Pancreas (tissue), 10 donors: ENCODE measurements around the gene GLO1. TPM values are rescaled to one million over a fixed set of nuclear protein-coding genes. Genes with fewer than 3 reads are reported as not detected.

ENCODE experiments used
- ATAC-seq, 4 donors: fragments of 200-7000 bp; cut with Tn5 transposase; one replicate each; pipeline versions ENCODE4 v1.8.0 to v1.9.1; 2020; ENCODE audit warnings: mild to moderate bottlenecking in 4 of 4, moderate library complexity in 4 of 4
- DNase-seq, 6 donors: peaks; one replicate each; pipeline ENCODE4 v3.0.0-alpha.2; 2020
- FAIRE-seq: peaks from 2 replicates; lab custom pipeline; 2012; peaks lifted over from hg19 to GRCh38; lab: Jason Lieb, UNC
- H3K27ac ChIP-seq, 4 donors: fragments of 200-600 bp; sonication (generic); 1 replicate in 3 of 4; 2 replicates in 1 of 4; pipeline versions ENCODE4 v1.5.0 to v1.8.0; 2020
- H3K27me3 ChIP-seq, 4 donors: fragments of 200-600 bp; one replicate each; pipeline ENCODE4 v1.8.0; 2021
- H3K36me3 ChIP-seq, 3 donors: fragments of 200-600 bp; sonication (generic) in 1 of 3; one replicate each; pipeline versions ENCODE4 v1.5.0 to v1.8.0; 2020 to 2021
- H3K4me1 ChIP-seq, 3 donors: fragments of 200-600 bp; one replicate each; pipeline ENCODE4 v1.8.0; 2021
- H3K4me3 ChIP-seq, 4 donors: fragments of 200-600 bp; sonication (generic) in 2 of 4; one replicate each; pipeline versions ENCODE4 v1.5.0 to v1.8.0; 2020 to 2021
- H3K9me3 ChIP-seq, 4 donors: fragments of 200-600 bp; one replicate each; pipeline ENCODE4 v1.8.0; 2021
- CTCF ChIP-seq, 4 donors: fragments of 200-600 bp; sonication (generic) in 3 of 4; IDR thresholded peaks; one replicate each; pipeline versions ENCODE4 v1.5.0 to v1.8.0; 2021; ENCODE audit warnings: antibody characterized with exemption in 4 of 4
- WGBS, 2 donors: extraction: QIAGEN DNeasy Blood & Tissue Kit; methylation state at CpG; one replicate each; pipeline ENCODE4 v1.1.7; 2013; 5-methylcytosine and 5-hydroxymethylcytosine counted together
- intact Hi-C, 3 donors: fragments of 100-400 bp; cut with DNase I; formaldehyde crosslinking; loops; one replicate each; pipeline versions ENCODE4 v1.11.1 to v1.14.2; 2022
- polyA plus RNA-seq, 2 donors: library from polyadenylated mRNA; stranded (reverse); fragments of 200-250 nt; gene quantifications; one replicate each; pipeline ENCODE4 v1.2.3, GENCODE V29; 2013
- total RNA-seq, 6 donors: library from RNA; stranded (reverse); fragmentation: NEBNext Ultra II Directional in 4 of 6; extraction: Animal tissue kit (Norgen Biotek cat#: 25700) in 4 of 6; gene quantifications; one replicate each; pipeline versions ENCODE4 v1.2.1 to v1.2.4, GENCODE V29; 2021 to 2023
- donor health status: healthy with polysubstance abuse.
- donor health status: DM: no; HTN: no; CAD: no; lungs with moderate emphysema.
- donor health status: DM: no; HTN: no; CAD: no.
- donor health status: control.
- donor health status: control.
- donor health status: Bipolar disorder and iron deficiency.
- donor health status: DM: yes; HTN: yes; CAD: no.
- donor health status: DM: no; HTN: no; CAD: no.
- donor health status: DM: no; HTN: no; CAD: no.
- donor health status: DM: yes; HTN: yes; CAD: no.

GLO1 gene
- total and polyA plus RNA-seq, 8 donors = 16.6 to 36.5 (median 24.2) TPM

GRCh38 chr6:38637756-38638155 lies 65.2 kb downstream of the GLO1 start:
- H3K4me3 ChIP-seq = no peak overlapping the region

GRCh38 chr6:38636027-38636426 lies 66.9 kb downstream of the GLO1 start:
- no peak for ATAC-seq
- H3K27me3 ChIP-seq = no peaks in the 10 kb centered on the region
- H3K9me3 ChIP-seq = no peaks in the 10 kb centered on the region
- no peak overlapping the region for H3K4me3 ChIP-seq
- no peak overlapping the region for H3K27ac ChIP-seq
- WGBS, 2 donors = 96 to 97% methylated on average over 1 of the region's 1 CpG
- FAIRE-seq = no peak
- DNase-seq = no peak
- TF ChIP-seq CTCF (IDR thresholded peaks at IDR 0.05) = no peak
- intact Hi-C loops = no loop called here
- H3K4me1 ChIP-seq = peaks cover 4 to 8% (median 7%) of the 10 kb centered on the region in 3 donors
- H3K36me3 ChIP-seq = no peaks in the 10 kb centered on the region

More at GRCh38 chr6:38637756-38638155, 65.2 kb downstream of the GLO1 start:
- no peak for TF ChIP-seq CTCF (IDR thresholded peaks at IDR 0.05)
- intact Hi-C loops = no loop called here
- FAIRE-seq (no peak), DNase-seq (no peak), ATAC-seq (no peak)
- Histone ChIP-seq H3K27me3 (no peaks in the 10 kb centered on the region), H3K4me1 (peaks cover 6 to 10% (median 8%) of the 10 kb centered on the region in 3 donors), H3K36me3 (no peaks in the 10 kb centered on the region), H3K27ac (no peak overlapping the region), H3K9me3 (no peaks in the 10 kb centered on the region)
- 89 to 90% methylated on average over 5 of the region's 5 CpGs for whole genome bisulfite sequencing, 2 donors

- FAIRE-seq = no peak
Observed at GRCh38 chr6:38634518-38634917, 68.4 kb downstream of the GLO1 start.

GRCh38 chr6:38632490-38632889 lies 70.5 kb downstream of the GLO1 start:
- H3K4me3 ChIP-seq = no peak overlapping the region
- H3K4me1 ChIP-seq = no peaks in the 10 kb centered on the region
- FAIRE-seq (no peak), DNase-seq (no peak), ATAC-seq (no peak)
- intact Hi-C loops = no loop called here
- no peak for TF ChIP-seq CTCF (IDR thresholded peaks at IDR 0.05)
- no peak overlapping the region for H3K27ac ChIP-seq
- H3K27me3 ChIP-seq = no peaks in the 10 kb centered on the region
- no peaks in the 10 kb centered on the region for H3K36me3 ChIP-seq
- no peaks in the 10 kb centered on the region for H3K9me3 ChIP-seq
- WGBS, 2 donors = 81 to 84% methylated on average over 1 of the region's 1 CpG

More at GRCh38 chr6:38634518-38634917, 68.4 kb downstream of the GLO1 start:
- Histone ChIP-seq H3K9me3 (no peaks in the 10 kb centered on the region), H3K4me1 (peaks cover 0 to 4% (median 0%) of the 10 kb centered on the region in 3 donors), H3K4me3 (no peak overlapping the region), H3K27me3 (no peaks in the 10 kb centered on the region), H3K27ac (no peak overlapping the region), H3K36me3 (no peaks in the 10 kb centered on the region)
- no peak for DNase-seq
- intact Hi-C loops = no loop called here
- no peak for ATAC-seq
- no peak for TF ChIP-seq CTCF (IDR thresholded peaks at IDR 0.05)
- 56 to 60% methylated on average over 1 of the region's 1 CpG for WGBS, 2 donors

GRCh38 chr6:38631186-38631783 lies 71.7 kb downstream of the GLO1 start:
- TF ChIP-seq CTCF (IDR thresholded peaks at IDR 0.05) = no peak
- H3K9me3 ChIP-seq = no peaks in the 10 kb centered on the region
- DNase-seq (no peak), ATAC-seq (no peak), FAIRE-seq (no peak)
- H3K27ac ChIP-seq = no peak overlapping the region
- H3K4me3 ChIP-seq = no peak overlapping the region
- H3K4me1 ChIP-seq = no peaks in the 10 kb centered on the region
- intact Hi-C loops = no loop called here
- 89 to 90% methylated on average over 3 of the region's 3 CpGs for WGBS, 2 donors
- no peaks in the 10 kb centered on the region for H3K27me3 ChIP-seq
- H3K36me3 ChIP-seq = no peaks in the 10 kb centered on the region
